Fibroblast of skin of abdomen (primary cell): ENCODE data around the gene PIP5K1C.
A peak's percentile ranks its signal among the peaks of the same experiment; 100 is the strongest.

ENCODE experiments used
- DNase-seq: peaks from one replicate; pipeline ENCODE4 v3.0.0-alpha.2; 2013

PIP5K1C gene

DNA sequence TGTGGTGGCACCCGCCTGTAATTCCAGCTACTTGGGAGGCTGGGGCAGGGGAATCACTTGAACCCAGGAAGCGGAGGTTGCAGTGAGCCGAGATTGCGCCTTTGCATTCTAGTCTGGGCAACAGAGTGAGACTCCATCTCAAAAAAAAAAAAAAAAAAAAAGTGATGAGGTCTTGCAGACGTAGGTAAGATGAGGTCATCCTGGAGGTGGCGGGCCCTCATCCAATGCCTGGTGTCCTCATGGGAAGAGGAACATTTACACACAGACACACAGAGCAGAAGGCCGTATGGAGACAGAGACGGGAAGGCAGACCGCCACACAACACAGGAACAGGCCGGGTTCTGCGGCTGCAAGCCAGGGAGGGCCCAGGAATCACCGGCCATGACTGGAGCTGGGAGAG is 78.0 kb downstream of the PIP5K1C start:
- DNase-seq, result no peak

DNA sequence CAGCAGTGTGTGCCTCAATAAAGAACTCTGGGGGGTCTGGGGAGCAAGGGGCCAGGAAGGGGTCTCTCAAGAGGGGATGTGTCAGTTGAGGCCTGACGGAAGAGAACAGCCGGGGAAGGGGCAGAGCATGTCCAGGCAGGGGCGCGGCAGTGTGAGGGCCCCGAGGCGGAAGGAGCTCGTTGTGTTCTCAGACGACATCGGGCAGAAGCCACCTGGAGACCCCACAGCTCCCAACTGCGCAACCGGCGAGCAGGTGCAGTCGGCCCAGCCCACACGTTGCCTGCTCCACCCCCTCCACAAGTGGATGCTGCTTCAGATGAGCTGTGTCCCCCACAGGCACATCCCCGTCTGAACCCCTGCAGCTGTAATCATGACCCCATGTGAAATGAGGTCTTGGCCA is 78.6 kb downstream of the PIP5K1C start:
- no peak for DNase-seq

DNA sequence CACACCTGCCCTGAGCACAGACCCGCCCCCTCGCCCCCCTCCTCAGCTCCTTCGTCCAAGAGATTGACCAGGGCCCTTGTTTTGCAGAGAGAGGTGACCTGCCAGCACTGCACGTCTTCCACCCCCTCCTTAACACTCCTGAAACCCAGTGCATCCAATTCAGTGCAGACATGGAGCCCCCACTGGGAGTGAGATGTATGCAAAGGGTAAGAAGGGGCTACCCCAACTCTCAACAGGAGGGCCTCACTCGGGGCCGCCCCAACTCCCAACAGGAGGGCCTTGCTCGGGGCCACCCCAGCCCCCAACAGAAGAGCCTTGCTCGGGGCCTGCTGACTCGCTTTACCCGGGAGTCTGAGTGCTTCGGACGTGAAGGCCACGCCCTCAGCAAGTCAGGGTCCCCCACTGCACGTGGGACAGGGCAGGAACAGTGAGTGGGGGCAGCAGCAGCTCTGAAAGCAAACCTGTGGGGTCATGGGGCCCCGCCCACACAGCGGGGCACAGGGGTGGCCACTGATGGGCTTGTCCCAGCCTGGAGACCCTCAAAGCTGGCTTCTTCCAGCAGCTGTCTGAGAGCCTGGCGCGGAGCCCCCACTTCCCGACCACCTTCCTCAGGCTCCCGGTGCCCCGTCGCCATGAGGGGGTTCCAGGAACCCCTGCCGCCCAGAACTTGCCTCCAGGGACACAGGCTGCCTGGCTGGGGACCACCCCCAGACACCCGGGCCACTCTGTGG is 79.3 kb downstream of the PIP5K1C start:
- no peak for DNase-seq

DNA sequence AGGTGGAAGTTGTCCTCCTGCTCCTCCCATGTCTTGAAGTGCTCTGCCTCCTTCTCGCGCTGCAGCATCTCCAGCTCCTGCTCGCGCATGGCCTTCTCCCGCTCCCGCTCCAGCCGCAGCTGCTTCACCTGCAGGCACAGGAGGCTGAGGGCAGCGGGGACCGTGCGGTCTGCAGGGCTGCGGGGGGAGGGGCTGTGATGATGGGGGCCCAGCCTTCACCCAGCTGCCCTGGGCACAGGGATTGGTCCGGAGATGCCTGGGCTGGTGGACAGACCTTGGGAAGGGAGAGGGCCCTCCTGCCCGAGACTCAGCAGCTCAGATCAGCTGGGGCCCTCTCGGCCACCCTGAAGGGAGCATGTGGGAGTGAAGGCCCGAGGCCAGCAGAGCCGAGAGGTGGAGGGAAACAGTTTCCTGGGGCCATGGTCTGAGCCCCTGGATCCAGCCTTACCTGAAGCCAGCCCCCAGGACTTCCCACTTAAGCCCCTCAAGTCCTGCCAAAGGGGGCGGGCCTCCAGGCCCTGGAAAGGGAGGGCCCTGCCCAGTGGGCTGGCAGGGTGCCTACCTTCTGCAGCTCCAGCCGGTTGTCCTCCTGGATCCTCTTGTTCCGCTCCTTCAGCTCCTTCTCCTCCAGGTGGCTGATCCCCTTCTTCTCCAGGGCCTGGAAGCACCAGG is 80.0 kb downstream of the PIP5K1C start:
- no peak for DNase-seq

DNA sequence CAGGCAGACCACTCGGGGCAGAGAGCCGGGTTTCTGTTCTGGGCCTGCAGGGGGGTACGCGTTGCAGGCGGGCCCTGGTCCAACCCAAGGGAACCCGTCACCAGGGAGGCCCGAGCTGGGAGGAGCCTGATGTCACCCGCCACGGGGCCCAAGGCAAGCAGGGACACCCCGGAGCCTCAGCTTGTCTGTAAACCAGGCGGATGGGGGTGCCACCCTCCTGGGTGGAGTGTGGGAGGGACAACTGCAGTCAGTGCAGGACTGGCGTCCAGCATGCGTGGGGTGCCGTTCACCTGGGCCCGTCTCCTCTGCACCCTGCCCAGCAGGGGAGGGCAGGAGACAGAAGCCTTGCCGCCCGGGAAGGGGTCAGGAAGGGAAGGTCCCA is 80.6 kb downstream of the PIP5K1C start:
- no peak for DNase-seq

DNA sequence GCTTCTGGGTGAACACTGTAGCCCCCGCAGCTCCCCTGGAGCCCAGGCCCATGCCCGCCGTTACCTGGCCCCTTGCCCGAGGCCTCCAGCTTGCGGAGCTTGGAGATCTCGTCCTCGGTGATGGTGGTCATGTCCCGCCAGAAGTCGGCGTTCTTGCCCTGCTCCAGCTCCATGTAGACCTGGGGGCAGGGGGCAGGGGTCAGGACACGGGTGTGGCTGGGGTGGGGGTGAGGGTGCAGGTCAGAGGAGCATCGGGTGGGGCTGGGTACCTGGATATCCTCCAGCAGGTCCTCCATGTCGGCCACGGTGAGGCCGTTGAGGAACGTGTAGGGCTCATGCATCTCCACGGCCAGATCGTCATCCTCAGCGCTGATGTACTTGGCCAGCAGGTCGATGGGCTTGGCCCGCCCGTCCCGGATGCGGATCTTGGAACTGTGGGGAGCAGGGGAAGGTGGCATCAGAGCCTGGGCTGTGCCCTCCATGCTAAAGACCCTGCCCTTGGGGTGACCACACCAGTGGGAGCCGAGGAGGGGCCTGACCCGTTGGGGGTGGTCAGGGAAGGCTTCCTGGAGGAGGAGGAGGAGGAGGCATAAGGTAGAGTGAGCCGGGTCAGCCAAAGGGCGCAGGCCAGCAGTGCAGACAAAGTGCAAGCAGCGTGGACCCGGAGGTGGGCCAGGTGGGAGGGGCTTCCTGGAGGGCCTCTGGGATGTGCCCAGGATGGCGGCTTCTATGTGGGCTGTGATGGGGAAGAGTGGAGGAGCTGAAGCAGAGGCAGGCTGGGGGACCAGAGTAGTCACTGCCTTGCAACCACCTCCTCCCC is 81.2 kb downstream of the PIP5K1C start:
- DNase-seq, result no peak

DNA sequence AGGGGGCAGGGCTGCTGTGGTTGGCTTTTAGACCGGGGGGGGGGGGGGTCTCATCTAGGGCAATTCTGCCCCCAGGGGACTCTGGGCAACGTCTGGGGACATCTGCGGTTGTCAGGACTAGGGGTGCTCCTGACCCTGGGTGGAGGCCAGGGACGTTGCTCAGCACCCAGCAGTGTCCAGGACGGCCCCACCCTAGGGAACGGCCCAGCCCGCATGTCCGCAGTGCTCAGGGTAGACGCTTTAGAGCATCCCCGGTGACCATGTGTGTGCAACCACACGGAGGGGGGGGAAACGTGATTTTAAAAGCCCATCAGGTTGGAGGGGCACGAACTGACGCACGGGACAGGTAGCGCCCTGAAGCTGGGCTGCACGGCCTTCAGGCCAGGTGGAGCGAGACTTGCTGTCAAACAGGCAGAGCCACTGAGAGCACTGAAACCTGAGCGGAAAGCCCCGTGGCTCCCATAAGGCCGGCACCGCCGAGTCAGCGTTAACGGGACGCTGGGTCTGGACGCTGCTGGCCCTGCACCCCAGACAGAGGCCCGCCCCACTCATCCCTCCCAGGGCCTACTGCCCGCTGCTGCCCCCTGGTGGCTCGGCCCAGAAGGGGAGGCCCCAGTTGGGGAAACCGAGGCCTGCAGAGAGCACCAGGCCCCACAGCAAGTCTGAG is 82.0 kb downstream of the PIP5K1C start:
- DNase-seq, result peak; percentile 39

DNA sequence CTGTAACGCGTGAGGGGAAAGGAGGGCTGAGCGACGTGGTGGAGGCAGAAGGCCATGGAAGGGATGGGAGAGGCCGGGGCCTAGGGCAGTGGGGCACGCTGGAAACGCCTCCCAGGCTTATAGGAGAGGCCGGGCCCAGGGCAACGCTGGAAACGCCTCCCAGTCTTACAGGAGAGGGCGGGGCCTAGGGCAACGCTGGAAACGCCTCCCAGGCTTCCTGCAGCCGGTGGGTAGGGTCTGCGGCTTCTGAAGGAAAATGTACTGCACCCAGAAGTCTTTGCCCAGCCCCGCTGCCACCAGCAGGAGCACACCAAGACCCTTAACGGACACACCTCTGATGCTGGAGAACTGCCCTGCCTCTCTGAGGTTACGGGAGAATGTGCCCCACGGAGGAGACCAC is 82.8 kb downstream of the PIP5K1C start:
- DNase-seq, result no peak

DNA sequence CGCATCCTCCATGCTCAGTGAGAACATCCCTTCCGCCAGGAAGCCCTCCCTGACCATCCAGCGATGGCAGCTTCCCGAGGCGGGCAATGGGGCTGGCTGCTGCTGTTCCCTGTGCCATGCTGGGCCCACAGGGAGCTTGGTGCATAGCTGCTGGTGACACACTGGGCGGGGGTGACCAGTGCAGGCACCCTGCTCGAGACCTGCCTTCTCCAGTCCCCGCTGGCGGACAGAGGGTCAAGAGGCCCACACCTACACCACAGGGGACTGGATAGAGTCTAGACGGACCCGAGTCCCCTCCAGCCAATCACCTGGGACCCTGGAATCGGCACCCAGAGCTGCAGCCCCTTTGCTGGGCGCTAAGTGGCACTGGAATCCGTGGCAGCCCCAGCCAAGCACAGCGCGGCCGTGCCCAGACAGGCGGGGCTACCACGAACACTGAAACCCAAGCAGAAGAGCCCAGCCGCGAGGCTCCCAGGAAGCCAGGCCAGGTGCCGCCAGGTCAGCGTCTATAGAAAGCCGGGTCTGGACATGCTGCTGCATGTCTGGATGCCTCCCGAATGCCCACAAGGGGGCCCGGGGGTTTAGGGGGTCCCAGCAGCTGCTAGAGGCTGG is 84.6 kb downstream of the PIP5K1C start:
- no peak for DNase-seq

DNA sequence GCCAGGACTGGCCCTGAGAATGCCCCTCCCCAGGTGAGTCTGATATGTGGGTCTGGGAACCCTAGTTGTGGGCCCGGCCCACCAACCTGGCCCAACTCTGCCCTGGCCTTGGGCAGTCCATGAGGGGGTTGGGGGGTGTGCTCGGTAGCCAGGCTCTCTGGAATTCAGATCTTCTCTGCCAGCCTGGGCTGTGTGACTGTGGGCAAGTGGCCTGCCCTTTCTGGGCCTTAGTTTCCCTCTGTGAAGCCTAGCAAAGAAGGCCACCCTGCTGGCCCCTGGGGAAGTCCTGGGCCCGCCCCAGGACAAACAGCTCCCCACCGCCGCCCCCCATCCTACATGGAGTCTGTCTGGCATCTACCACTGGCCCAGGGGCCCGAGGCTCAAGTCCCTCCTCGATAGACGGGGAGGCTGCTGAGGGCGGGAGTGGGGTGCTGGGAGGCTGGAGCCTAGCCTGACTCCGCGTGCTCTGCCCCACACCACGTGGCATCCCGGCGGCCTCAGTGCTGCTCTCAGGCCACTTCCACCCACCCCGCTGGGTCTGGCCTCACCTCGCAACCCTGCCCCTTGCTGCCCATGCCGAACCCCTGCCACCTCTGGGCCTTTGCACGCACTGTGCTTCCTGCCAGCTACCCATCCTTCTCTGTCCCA is 85.3 kb downstream of the PIP5K1C start:
- no peak for DNase-seq

DNA sequence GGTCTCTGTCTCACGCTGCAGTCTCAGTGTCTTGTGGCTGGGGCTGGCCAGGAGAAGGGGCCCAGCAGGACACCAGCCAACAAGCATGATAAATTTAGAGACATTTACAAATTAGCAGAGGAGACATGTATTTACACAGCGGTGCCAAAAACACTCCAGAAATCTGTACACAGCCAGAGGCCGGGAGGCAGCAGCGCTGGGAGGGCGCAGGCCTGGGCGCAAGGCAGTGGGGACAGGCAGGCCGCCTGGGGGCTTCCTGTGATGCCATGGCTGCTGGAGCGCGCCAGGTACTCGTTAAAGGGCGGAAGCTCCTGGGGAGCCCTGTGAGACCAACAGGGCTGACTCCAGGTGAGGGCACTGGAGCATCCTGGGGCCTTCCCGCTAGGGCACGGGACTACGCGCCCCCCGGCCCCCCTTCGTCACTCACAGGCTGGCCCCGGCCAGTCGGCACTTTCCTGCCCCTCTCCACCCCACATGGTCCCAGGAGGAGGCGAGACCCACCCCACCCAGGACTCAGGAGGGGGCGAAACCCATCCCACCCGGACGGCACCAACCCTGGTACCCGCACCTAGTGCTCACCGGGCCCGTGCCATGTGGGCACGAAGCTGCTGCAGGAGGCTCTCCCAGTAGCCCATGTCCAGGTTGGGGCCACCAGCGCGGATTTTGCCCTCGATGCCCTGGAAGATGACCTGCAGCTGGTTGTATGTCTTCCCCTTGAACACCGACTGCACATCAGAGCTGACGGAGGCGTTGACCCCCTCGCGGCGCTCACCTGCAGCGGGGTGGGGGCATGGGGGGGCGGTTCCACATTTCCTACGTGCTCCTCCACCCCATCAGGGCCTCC is 86.2 kb downstream of the PIP5K1C start:
- DNase-seq, result no peak

DNA sequence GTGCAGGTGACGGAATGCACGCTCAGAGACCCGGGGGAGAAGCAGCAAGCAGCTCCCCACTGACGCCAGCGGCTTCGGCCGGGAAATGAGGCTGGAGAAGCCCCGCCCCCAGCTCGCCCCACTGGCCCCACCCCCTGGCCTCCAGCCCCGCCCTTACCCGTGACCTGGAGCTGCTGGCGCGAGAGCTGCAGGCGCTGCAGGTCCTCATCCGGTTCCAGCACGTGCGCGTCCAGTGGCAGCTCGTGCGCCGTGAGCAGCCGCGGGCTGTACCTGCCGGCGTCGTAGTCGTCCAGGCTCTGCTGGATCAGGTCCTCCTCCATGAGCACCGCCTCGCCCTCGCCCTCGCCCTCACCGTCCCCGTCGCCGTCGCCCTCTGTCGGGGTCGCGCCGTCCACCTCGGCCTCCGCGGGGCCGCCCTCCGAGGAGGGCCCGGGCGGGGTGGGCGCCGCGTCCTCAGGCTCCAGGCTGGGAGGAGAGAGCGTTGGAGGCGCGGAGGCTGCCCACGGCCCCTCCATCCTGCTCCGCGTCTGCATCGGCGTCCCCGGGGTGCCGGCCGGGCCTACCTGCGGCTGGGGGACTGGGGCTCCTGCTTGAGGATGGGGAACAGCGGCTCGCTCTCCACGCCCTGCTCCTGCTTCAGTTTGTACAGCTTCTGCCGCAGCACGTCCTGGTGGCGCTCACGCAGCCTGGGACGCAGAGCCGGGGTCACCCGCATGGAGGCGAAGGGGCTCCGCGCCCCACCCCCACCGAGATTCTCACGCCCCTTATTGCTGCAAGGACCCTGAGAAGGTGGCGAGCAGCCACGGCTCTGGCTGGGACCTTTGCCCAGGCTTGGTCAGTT is 87.1 kb downstream of the PIP5K1C start:
- no peak for DNase-seq

DNA sequence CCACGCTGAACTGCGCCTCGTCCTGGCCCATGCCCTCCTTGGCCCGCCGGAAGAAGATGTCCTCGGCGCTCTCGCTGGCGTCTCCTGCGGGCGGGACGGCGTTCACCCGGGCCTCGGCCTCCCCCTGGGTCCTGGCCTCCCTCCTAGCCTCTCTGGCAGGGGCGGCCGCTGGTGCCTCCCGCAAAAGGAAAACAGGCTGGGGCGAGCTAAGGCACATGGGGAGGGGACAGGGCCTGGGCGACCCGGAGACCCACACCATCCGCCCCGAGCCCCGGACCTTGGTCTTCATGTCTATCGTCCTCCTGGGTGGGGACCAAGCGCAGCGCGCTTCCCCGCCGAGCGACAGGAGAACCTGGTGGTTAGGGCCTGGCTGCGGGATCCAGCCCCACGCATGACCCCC is 87.9 kb downstream of the PIP5K1C start:
- no peak for DNase-seq

DNA sequence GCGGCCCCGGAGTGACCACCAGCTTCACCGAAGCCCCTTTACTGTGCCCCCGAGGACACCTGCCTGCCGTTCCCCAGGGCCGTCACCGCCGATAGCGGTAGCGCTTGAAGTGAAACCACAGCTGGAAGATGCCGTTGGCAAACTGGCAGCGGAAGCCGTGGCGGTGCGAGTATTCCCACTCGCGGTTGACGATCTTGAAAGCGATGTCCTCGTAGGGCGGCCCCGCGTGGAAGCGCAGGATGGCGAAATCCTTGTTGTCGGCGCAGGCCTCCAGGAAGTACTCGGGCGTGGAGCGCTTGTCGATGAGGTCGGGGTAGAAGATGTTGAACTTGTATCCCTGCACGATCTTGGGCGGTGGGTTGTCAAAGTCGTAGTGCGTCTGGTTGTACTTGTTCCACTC is 88.4 kb downstream of the PIP5K1C start:
- DNase-seq, result no peak

DNA sequence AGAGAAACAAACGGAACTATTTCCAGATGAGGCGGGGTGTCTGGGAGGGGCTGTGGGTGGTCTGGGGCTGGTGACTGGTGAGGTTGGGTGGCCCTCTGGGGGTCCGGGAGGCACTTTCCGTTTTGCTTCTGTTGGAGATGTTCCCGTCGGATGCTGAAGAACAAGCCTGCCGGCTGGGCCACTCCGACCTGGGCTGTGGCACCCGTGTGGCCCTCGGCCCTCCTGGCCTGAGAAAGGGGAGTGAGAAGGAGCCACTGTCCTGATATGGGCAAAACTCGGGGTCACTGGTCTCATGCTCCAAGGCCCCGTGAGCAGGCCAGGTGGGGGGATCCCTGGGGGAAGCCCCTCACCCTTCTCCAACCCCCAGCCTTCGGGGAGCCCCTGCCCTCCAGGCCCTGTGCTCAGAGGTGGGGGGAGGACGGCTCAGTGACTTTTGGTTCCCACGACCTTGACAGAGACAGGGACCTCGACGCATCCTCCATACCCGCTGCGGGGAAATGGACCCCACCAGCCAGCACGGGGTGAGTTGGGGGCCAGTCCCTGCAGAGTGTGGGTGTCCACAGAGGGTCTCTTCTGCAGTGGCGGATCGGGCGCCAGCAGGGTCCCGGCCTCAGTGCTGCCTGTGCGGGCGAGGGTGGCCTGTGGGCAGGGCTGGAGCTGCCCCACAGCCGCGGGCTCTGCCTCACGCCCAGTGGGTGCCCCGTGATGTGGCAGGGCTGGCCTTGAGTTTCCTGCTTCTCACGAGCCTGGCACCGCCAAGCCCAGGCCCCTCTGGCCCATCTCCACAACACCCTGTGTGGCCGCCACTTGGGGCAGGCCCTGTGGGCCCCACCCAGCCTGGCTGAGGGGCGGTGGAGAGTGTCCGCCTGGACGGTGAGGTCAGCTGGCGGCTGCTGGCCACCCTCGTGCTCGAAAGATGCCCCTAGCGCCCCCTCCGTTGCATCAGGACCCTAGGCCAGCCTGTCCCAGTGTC is 89.2 kb downstream of the PIP5K1C start:
- DNase-seq, result no peak

DNA sequence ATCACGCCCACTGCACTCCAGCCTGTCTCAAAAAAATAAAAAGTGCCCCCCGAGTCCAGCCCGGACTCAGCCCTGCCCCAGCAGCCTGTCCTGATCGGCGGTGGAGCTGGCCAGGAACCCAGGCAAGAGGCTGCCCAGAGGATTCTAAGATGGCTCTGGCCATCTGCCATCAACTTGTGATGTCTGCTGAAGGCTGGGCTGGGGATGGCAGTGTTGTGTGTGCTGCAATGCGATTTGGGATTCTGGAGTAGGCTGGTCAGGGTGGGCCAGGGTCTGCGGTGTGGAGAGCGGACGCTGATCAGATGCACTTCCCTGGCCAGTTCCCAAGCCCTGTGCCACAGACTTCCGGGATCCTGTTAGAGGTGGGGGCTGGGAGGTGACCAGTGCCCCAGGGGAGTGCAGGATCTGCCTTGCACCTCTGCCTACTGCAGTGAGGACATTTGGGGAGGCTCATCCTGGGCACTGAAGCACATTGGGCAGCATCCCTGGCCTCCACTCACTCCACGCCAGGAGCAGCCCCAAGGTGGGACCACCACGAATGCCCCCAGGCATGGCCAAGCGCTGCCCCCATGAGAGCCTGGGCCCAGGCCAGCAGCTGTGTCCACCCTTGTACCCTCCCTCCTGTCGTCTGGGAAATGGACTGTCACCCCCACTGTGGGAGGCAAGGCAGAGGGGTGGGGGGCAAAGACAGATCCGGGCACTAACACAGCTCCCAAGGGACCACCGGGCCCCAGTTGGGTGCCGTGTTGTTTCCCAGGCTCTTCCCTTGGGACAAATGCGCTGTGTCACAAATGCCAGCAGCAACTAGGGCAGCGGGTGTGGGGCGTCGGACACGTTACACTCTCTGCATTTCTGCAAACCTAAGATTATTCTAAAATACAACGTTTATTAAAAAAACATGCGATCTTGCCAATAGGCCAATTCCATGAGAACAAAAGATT is 90.2 kb downstream of the PIP5K1C start:
- no peak for DNase-seq

DNA sequence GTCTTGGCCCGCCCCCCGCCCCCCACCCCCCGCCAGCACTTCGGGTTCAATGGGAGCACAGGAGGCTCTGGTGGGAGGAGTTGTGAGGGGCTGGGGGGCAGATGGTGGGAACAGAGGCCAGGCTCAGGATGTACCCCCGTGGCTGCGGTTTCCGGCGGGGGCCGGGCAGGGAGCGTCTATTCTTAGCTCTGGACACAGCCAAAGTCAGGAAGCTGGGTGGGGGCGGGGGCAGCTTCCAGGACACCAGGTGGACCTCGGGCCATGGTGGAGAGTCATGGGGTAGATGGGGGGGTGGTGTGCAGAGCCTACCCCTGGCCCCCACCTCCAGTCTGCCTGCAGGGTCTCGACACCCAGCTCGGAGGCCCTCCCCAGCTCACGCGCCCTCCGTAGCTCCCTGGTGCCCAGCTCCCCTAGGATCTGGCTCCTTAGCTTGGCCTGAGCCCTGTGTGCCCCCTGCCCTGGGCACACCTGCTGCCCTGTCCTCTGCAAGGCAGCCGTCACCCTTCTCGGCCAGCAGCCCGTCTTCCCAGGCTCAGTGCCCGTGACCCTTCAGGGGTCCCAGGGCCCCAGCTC is 91.4 kb downstream of the PIP5K1C start:
- no peak for DNase-seq
